Effector memory CD4-positive, alpha-beta T cell (primary cell): ENCODE results near the gene SIGLEC1.

Experiments
- DNase-seq, 3 donors: peaks; one replicate each; pipeline ENCODE4 v3.0.0-alpha.2; 2020
- H3K27ac ChIP-seq: 2 replicates; pipeline ENCODE4 v1.7.0; 2013; ENCODE audit warnings: mild to moderate bottlenecking, low read length, moderate library complexity; ENCODE audit not compliant: insufficient read depth, poor library complexity, severe bottlenecking
- H3K27me3 ChIP-seq: replicated peaks from 2 replicates; pipeline ENCODE4 v1.7.0; 2013; ENCODE audit warnings: mild to moderate bottlenecking, low read length; ENCODE audit not compliant: insufficient read depth, control insufficient read depth, poor library complexity, severe bottlenecking
- H3K36me3 ChIP-seq: 2 replicates; pipeline ENCODE4 v1.7.0; 2013; ENCODE audit warnings: mild to moderate bottlenecking, low read length, moderate library complexity; ENCODE audit not compliant: control insufficient read depth, insufficient read depth
- H3K4me1 ChIP-seq: 2 replicates; pipeline ENCODE4 v1.7.0; 2013; ENCODE audit warnings: low read length, mild to moderate bottlenecking; ENCODE audit not compliant: control insufficient read depth, insufficient read depth, poor library complexity, severe bottlenecking
- H3K4me3 ChIP-seq: 2 replicates; pipeline ENCODE4 v1.7.0; 2013; ENCODE audit warnings: low read length, low read depth, mild to moderate bottlenecking; ENCODE audit not compliant: insufficient read depth, poor library complexity, severe bottlenecking
- H3K9me3 ChIP-seq: 2 replicates; pipeline ENCODE4 v1.7.0; 2013; ENCODE audit warnings: mild to moderate bottlenecking, low read length, moderate library complexity; ENCODE audit not compliant: control insufficient read depth

The SIGLEC1 gene

GRCh38 chr20:3729378-3729777, 17.0 kb upstream of the SIGLEC1 start:
- Histone ChIP-seq H3K9me3 (no peaks in the 10 kb centered on the region), H3K36me3 (no peaks in the 10 kb centered on the region), H3K4me3 (no peak overlapping the region), H3K27me3 (peaks cover 15% of the 10 kb centered on the region), H3K4me1 (peaks cover 3% of the 10 kb centered on the region), H3K27ac (no peak overlapping the region)
- DNase-seq: no peak

GRCh38 chr20:3728876-3729275, 16.5 kb upstream of the SIGLEC1 start:
- peaks cover 15% of the 10 kb centered on the region for H3K27me3 ChIP-seq
- no peaks in the 10 kb centered on the region for H3K36me3 ChIP-seq
- peaks cover 3% of the 10 kb centered on the region for H3K4me1 ChIP-seq
- H3K4me3 ChIP-seq: no peak overlapping the region
- no peaks in the 10 kb centered on the region for H3K9me3 ChIP-seq
- no peak for DNase-seq
- H3K27ac ChIP-seq: no peak overlapping the region

DNA sequence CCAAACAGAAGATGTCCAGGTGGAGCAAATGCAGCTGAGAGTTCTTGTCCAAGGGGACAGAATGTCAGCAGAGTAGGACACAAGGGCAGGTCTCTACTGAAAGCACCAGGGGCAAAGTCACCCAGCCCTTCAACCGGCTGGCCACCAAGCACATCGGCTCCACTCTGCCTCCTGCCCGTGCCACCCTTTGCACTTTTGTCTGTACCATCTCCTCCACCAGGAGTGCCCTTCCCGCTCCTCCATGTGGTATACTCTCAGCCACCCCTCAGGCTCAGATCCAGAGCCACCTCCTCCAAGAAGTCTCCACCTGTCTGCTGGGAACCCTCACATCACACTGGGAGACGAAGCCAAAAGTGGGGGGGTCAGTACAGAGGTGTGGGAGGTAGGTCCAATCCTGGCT, 16.0 kb upstream of the SIGLEC1 start:
- Histone ChIP-seq H3K27ac (no peak overlapping the region), H3K4me3 (no peak overlapping the region), H3K9me3 (no peaks in the 10 kb centered on the region), H3K27me3 (peaks cover 14% of the 10 kb centered on the region), H3K36me3 (no peaks in the 10 kb centered on the region), H3K4me1 (peaks cover 3% of the 10 kb centered on the region)
- DNase-seq: no peak

DNA sequence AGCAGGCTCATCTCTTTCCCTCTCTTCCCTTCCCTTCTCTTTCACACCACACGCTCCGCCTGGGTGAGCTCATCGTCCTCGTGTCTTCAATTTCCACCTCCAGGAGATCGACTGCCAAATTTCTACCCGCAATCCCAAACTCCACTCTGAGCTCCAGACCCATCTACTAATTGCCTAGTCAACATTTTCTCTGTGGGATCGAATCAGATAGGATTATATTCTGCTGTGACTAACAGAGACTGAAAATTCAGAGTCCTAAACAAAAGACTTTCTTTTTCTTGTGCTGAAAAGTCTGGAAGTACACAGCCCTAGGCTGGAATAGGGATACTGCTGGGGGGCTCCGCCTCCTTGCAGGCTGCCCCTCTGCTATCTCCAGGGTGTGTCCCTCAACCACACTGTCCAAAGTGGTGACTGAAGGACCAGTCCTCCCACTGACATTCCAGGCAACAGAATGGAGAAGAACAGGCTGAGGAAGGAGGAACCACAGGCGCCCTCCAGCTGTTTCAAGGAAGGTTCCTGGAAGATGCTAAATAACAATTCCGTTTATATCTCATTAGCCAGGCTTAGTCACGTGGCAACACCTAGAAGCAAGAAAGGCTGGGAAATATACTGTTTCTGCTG, 15.1 kb upstream of the SIGLEC1 start:
- H3K4me1 ChIP-seq: no peaks in the 10 kb centered on the region
- H3K9me3 ChIP-seq: no peaks in the 10 kb centered on the region
- H3K27me3 ChIP-seq: peaks cover 7% of the 10 kb centered on the region
- DNase-seq: no peak
- no peak overlapping the region for H3K27ac ChIP-seq
- no peak overlapping the region for H3K4me3 ChIP-seq
- H3K36me3 ChIP-seq: no peaks in the 10 kb centered on the region

DNA sequence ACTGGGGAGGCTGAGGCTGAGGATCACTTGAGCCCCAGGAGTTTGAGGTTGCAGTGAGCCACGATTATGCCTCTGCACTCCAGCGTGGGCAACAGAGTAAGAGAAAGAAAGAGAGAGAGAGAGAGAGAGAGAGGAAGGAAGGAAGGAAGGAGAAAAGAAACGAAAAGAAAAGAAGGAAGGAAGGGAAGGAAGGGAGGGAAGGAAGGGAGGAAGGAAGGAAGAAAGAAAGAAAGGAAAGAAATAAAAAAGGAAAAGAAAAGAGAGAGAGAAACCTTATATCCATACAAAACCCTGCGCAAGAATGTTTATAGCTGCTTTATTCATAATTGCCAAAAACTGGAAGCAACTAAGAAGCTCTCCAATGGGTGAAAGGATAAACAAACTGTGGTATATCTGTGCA, 12.0 kb upstream of the SIGLEC1 start:
- DNase-seq: no peak
- Histone ChIP-seq H3K36me3 (no peaks in the 10 kb centered on the region), H3K9me3 (no peaks in the 10 kb centered on the region), H3K4me3 (no peak overlapping the region), H3K27ac (no peak overlapping the region), H3K27me3 (no peaks in the 10 kb centered on the region), H3K4me1 (no peaks in the 10 kb centered on the region)

DNA sequence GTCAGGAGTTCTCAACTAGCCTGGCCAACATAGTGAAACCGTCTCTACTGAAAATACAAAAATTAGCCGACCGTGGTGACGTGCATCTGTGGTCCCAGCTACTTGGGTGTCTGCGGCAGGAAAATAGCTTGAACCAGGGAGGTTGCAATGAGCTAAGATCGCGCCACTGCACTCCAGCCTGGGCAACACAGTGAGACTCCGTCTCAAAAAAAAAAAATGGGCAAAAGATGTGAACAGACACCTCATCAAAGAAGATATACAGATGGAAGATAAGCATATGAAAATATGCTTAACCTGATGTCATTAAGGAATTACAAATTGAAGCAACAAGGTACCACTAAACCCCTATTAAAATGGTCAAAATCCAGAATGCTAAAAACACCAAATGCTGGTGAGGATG, 10.9 kb upstream of the SIGLEC1 start:
- H3K4me1 ChIP-seq: no peaks in the 10 kb centered on the region
- H3K9me3 ChIP-seq: no peaks in the 10 kb centered on the region
- H3K27ac ChIP-seq: no peak overlapping the region
- no peaks in the 10 kb centered on the region for H3K36me3 ChIP-seq
- peaks cover 4% of the 10 kb centered on the region for H3K27me3 ChIP-seq
- no peak for DNase-seq
- no peak overlapping the region for H3K4me3 ChIP-seq

- Histone ChIP-seq H3K4me1 (no peaks in the 10 kb centered on the region), H3K9me3 (no peaks in the 10 kb centered on the region), H3K36me3 (no peaks in the 10 kb centered on the region), H3K27me3 (peaks cover 4% of the 10 kb centered on the region), H3K4me3 (no peak overlapping the region), H3K27ac (no peak overlapping the region)
- DNase-seq: no peak
These were observed 9.5 kb upstream of the SIGLEC1 start for GRCh38 chr20:3721912-3722311.

GRCh38 chr20:3720626-3721025, 8.2 kb upstream of the SIGLEC1 start:
- peaks cover 4% of the 10 kb centered on the region for H3K27me3 ChIP-seq
- DNase-seq: no peak
- no peaks in the 10 kb centered on the region for H3K9me3 ChIP-seq
- H3K36me3 ChIP-seq: no peaks in the 10 kb centered on the region
- H3K4me3 ChIP-seq: no peak overlapping the region
- no peaks in the 10 kb centered on the region for H3K4me1 ChIP-seq
- H3K27ac ChIP-seq: no peak overlapping the region

- H3K4me1 ChIP-seq: no peaks in the 10 kb centered on the region
- no peaks in the 10 kb centered on the region for H3K36me3 ChIP-seq
- H3K27ac ChIP-seq: no peak overlapping the region
- H3K9me3 ChIP-seq: no peaks in the 10 kb centered on the region
- peaks cover 4% of the 10 kb centered on the region for H3K27me3 ChIP-seq
- DNase-seq: no peak
- H3K4me3 ChIP-seq: no peak overlapping the region
These were observed 7.7 kb upstream of the SIGLEC1 start for GRCh38 chr20:3720068-3720467.

- Histone ChIP-seq H3K36me3 (no peaks in the 10 kb centered on the region), H3K27me3 (peaks cover 4% of the 10 kb centered on the region), H3K4me3 (no peak overlapping the region), H3K9me3 (no peaks in the 10 kb centered on the region), H3K27ac (no peak overlapping the region), H3K4me1 (no peaks in the 10 kb centered on the region)
- DNase-seq: no peak
These were observed 6.6 kb upstream of the SIGLEC1 start for GRCh38 chr20:3719046-3719445.
